COLO668 (cell line): ENCODE results near the gene FAM3A.
"Not testable (repeated sequence)": the region's sequence is repeated elsewhere in the genome, so short reads cannot be mapped to it uniquely, and the experiment has no call there.

Source experiments
- DNase-seq: peaks from one replicate; lab custom pipeline; 2025; ENCODE audit not compliant: unreplicated experiment; lab: John Stamatoyannopoulos, UW

The FAM3A gene

GRCh38 chrX:154506483-154507332 lies 9.3 kb downstream of the FAM3A start:
- DNase-seq: no peak

- DNase-seq: no peak
Measured at GRCh38 chrX:154505734-154506133, 10.3 kb downstream of the FAM3A start.

GRCh38 chrX:154502989-154503388 lies 13.0 kb downstream of the FAM3A start:
- no peak for DNase-seq

DNA sequence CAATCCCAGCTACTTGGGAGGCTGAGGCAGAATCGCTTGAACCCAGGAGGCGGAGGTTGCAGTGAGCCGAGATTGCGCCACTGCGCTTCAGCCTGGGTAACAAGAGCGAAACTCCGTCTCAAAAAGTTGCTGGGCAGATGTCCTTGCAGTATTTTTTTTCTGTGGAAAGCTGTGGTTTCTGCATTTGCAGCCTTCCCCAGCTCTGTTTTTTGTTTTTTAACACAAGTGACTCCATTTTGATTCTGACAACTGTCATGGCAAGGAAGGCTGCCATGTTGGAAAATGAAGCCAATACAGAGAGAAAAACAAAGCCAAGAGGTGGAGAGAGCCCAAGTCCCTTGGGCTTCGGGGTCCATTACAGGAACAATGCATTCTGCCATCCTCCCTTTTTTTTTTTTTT lies 13.9 kb downstream of the FAM3A start:
- DNase-seq: no peak

- DNase-seq: not testable (repeated sequence)
Measured at GRCh38 chrX:154501423-154501822, 14.6 kb downstream of the FAM3A start.

- not testable (repeated sequence) for DNase-seq
Measured at GRCh38 chrX:154496591-154497137, 19.4 kb downstream of the FAM3A start.

GRCh38 chrX:154495472-154495922 lies 20.5 kb downstream of the FAM3A start:
- DNase-seq: no peak

GRCh38 chrX:154494715-154495114 lies 21.3 kb downstream of the FAM3A start:
- DNase-seq: no peak

DNA sequence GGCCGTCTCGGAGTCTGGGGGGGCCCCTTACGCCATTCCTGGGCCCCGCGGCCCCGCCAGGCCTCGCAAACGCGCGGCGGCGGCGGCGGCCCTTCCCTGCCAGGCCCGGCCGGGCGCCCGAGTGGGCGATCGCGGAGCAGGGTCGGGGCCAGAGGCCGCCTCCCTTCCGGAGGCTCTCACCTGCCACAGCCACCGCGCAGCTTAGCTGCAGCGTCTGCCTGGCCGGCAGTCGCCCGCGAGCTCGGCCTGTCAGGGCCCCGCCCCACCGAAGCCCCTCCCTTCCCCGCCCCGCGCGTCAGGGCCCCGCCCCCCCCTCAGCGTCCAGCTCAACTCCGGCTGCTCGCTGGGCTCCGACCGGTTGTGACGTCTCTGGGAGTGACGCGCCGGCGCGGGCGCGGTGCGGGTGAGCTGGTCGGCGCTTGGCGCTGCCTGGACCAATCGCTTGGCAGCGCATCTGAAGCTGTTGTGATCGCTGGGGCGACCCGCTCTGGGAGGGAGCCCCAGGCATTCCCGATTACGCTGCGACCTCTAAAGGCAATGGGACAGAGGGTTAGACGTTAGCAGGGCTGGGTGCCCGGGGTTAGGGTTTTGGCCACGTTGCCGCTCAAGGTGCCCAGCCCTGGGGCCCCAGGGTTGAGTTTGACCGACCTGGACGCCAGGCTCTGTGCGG lies 25.5 kb downstream of the FAM3A start, which contains the start of gene SLC10A3:
Gene SLC10A3 (minus strand): TSS at position 216 of the 670 bp plus-strand sequence. CDS start 1,689 bp downstream, outside the sequence.
- peak; percentile 98 for DNase-seq

DNA sequence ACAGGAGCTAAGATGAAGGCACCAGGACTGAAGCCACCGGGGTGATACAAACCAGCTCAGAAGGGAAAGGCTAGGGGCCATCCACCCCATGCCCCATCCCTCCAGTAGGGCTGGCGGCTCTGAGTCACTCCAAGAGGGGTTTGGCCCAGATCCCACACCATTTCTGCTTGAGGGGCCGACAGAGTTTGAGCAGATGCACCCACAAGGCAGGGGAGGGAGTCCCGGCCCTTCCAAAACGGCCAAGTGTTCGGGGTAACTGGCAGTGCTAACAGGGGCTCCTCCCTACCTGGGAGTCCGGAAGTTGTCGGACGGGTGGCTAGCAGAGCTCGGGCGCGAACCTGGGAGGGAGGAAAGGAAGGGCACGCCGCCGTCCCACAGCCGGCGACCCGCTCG lies 26.0 kb downstream of the FAM3A start:
- peak; percentile 75 for DNase-seq

GRCh38 chrX:154489182-154489581 lies 26.9 kb downstream of the FAM3A start:
- DNase-seq: no peak

DNA sequence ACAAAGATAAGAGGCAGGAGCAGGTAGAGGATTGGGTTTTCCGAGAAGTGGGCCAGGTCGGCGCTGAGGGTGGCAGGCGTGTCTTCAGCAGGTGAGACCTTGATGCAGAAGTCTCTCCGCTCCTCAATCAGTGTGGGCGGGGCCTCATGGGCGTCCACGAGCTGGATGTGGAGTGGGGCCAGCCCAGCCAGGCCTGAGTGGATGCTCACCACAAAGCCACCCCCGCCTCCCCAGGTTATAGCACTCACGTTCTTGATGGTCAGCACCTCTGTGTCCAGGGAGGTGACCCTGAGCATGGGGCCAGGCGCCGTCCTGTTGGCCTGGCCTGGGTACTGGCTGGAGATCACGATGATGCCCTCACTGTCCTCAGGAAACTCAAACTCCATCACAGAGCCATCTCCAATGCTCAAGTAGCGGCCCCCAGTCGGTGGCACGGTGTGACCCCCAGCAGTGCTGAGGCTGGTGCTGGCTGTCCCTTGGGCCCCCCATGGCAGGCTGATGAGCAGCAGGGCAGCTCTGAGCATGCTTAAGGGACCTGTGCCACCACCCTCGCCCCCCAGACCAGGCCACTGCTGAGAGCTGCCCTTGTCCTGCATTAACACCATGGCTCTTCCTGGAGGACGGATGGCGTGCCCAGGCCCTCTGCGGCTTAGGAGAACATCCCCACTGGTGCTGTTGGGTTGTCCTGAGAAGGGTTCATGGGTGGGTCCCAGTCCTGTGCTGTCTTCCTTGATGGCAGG lies 27.5 kb downstream of the FAM3A start:
- no peak for DNase-seq

- no peak for DNase-seq
Measured at GRCh38 chrX:154487518-154488290, 28.3 kb downstream of the FAM3A start.

DNA sequence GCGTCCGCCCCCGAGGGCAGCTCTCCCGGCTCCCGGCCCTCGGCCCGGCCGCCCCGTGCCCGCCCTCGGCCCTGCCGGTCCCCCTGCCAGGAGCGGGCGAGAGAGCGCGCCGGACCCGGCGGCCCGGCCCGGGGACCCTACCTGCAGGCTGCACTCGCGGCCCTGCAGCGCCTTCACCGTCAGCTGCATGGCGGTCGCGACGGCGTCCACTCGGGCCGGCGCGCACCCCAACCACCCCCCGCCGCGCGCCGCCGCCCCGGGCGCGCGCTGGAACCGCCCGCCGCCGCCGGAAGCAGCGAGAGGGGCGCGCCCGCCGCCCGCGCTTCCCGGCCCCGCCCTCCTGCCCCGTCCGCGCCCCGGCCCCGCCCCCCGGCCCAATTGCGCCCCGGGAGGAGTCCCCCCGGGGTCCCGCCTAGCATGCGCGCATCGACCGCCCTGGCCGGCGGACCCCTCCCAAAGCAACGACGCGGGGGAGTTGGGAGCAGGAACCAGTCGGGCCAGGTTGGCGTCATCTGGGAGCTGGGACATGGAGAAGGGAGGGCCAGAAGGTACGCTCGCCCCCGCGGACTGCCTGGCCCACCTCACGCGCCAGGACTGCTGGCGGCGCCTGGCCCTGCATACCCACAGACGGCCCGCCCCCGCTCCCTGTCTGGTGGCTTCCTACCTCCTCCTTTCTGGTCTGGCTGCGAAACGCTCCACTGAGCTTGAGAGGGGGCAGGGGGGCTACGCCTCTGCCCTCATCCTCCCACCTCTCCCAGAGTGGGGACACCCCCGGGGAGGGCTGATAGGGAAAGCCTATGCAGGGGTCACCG lies 29.4 kb downstream of the FAM3A start, which contains the start of gene UBL4A:
Gene UBL4A (minus strand): TSS at position 220 of the 812 bp plus-strand sequence. CDS start 31 bp downstream, at position 189.
- DNase-seq: peak; percentile 83

- peak; percentile 68 for DNase-seq
Measured at GRCh38 chrX:154486052-154486395, 30.0 kb downstream of the FAM3A start.

- peak; percentile 58 for DNase-seq
Measured at GRCh38 chrX:154485150-154486051, 30.6 kb downstream of the FAM3A start.

- peak; percentile 48 for DNase-seq
Measured at GRCh38 chrX:154484255-154485149, 31.5 kb downstream of the FAM3A start.
